Left ventricle myocardium inferior (tissue), 1 donor: ENCODE data around the gene NPAS2. TPM values are rescaled to one million over a fixed set of nuclear protein-coding genes. Genes with fewer than 3 reads are reported as not detected.

Source experiments
- DNase-seq: peaks from one replicate; pipeline ENCODE4 v3.0.0-alpha.2; 2020
- H3K27ac ChIP-seq: fragments of 200-600 bp; replicated peaks from 2 replicates; pipeline ENCODE4 v1.8.0; 2021
- H3K27me3 ChIP-seq: fragments of 200-600 bp; 2 replicates; pipeline ENCODE4 v1.8.0; 2021; ENCODE audit warnings: low read depth
- H3K36me3 ChIP-seq: fragments of 200-600 bp; 2 replicates; pipeline ENCODE4 v1.8.0; 2021
- H3K4me1 ChIP-seq: fragments of 200-600 bp; 2 replicates; pipeline ENCODE4 v1.8.0; 2021
- H3K4me3 ChIP-seq: fragments of 200-600 bp; 2 replicates; pipeline ENCODE4 v1.8.0; 2021; ENCODE audit warnings: mild to moderate bottlenecking, moderate library complexity
- H3K9me3 ChIP-seq: fragments of 200-600 bp; replicated peaks from 2 replicates; pipeline ENCODE4 v1.8.0; 2021
- intact Hi-C: fragments of 100-400 bp; cut with micrococcal nuclease; formaldehyde crosslinking; loops from one replicate; pipeline ENCODE4 v1.11.0; 2022
- total RNA-seq: library from RNA; stranded (reverse); fragmentation: NEBNext Ultra II Directional; extraction: Animal tissue kit (Norgen Biotek cat#: 25700); gene quantifications from one replicate; pipeline ENCODE4 v1.2.1, GENCODE V29; 2021
- TF ChIP-seq, protein P1 (sequence below): fragments of 200-600 bp; IDR thresholded peaks from 2 replicates; pipeline ENCODE4 v1.8.0; 2021; ENCODE audit warnings: antibody characterized with exemption, mild to moderate bottlenecking, borderline replicate concordance
- donor health status: DM: no; HTN: yes; CAD: no; lungs with severe emphysema.

NPAS2 gene
- total RNA-seq, 1 donor from 2014 or later: 51.0 TPM

DNA sequence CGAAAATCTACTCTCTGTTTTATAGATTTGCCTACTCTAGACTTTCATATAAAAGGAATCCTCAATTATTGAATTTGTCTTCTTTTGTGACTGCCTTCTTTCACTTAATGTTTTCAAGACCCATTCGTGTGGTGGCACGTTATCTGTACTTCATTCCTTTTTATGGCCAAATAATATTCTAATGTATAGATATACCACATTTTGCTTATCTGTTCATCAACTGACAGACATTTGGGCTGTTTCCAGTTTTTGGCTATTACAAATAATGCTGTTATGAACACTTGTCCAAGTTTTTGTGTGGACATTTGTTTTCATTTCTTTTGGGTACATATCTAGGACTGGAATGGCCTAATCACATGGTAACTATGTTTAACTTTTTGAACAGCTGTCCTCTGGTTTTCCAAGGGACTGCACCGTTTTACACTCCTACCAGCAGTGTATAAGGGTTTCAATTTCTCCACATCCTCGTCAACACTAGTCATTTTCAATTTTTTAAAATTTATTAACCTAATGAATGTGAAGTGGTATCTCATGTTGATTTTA lies 9.3 kb upstream of the NPAS2 start:
- TF ChIP-seq, protein P1, sequence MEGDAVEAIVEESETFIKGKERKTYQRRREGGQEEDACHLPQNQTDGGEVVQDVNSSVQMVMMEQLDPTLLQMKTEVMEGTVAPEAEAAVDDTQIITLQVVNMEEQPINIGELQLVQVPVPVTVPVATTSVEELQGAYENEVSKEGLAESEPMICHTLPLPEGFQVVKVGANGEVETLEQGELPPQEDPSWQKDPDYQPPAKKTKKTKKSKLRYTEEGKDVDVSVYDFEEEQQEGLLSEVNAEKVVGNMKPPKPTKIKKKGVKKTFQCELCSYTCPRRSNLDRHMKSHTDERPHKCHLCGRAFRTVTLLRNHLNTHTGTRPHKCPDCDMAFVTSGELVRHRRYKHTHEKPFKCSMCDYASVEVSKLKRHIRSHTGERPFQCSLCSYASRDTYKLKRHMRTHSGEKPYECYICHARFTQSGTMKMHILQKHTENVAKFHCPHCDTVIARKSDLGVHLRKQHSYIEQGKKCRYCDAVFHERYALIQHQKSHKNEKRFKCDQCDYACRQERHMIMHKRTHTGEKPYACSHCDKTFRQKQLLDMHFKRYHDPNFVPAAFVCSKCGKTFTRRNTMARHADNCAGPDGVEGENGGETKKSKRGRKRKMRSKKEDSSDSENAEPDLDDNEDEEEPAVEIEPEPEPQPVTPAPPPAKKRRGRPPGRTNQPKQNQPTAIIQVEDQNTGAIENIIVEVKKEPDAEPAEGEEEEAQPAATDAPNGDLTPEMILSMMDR: no peak
- H3K27ac ChIP-seq: no peak overlapping the region
- no peaks in the 10 kb centered on the region for H3K9me3 ChIP-seq
- no peak for DNase-seq
- no peaks in the 10 kb centered on the region for H3K36me3 ChIP-seq
- no peaks in the 10 kb centered on the region for H3K27me3 ChIP-seq
- intact Hi-C loops: no loop called here
- H3K4me1 ChIP-seq: peaks cover 48% of the 10 kb centered on the region
- no peak overlapping the region for H3K4me3 ChIP-seq

DNA sequence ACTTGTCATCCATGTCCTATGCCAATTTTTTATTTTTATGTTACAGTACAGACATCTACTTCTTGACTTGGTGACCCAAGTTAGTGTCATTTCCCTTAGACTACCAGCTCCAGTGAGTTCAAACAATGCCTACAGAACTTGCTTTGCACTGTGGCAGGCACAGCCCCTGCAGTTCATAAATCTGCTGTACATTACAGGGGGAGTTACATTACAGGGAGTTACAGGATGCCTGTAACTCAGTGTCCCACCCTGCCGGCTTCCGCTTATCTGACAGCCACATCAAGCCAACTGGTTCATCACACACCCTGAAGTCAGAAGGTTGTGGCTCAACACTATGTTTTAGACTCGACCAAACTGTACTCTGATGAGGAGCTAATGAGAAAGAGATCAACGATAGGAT lies 7.8 kb upstream of the NPAS2 start:
- Histone ChIP-seq H3K4me3 (no peak overlapping the region), H3K36me3 (no peaks in the 10 kb centered on the region), H3K4me1 (peaks cover 49% of the 10 kb centered on the region), H3K9me3 (no peaks in the 10 kb centered on the region), H3K27ac (no peak overlapping the region), H3K27me3 (no peaks in the 10 kb centered on the region)
- TF ChIP-seq, protein P1: no peak
- intact Hi-C loops: no loop called here
- no peak for DNase-seq

DNA sequence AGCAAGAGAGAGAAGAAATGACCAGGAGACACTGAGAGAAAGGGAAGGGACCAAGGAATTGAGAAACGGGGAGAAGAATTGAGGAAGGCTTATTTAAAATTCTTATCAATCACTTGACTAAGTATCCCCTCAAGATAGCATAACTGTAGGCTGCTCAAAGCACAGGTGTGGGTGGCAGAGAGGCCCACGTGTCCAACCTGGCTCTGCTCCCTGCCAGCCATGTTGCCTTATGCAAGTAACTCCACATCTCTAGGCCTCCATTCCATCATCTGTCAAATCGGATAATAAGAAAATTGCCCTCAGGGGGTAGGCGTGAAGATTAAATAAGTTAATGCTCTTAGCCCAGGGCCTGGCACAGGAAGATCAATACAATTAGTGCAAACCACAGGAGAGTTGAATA lies 7.4 kb upstream of the NPAS2 start:
- no peaks in the 10 kb centered on the region for H3K36me3 ChIP-seq
- intact Hi-C loops: no loop called here
- no peaks in the 10 kb centered on the region for H3K27me3 ChIP-seq
- TF ChIP-seq, protein P1: no peak
- H3K9me3 ChIP-seq: no peaks in the 10 kb centered on the region
- no peak overlapping the region for H3K4me3 ChIP-seq
- H3K27ac ChIP-seq: peak overlapping the region; percentile 85
- DNase-seq: no peak
- peaks cover 50% of the 10 kb centered on the region for H3K4me1 ChIP-seq

DNA sequence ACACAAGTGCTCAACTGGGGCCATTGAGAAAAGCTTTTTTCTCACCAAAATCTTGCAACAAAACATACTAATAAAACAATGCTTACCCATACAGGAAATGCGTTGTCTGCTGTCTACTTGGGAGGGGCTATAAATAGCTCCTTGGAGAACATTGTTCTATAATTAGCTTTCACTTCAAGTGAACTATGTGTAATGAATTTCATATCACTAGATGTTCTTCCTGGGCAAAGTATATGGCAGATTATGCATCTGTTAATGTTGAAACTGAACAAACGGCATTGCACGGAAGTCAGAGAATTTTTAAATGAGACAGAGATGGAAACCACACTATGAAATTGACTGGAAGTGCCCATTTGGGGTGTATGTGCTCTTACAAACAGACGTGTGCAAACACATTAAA lies 6.4 kb upstream of the NPAS2 start:
- Histone ChIP-seq H3K4me3 (peak overlapping the region; percentile 24), H3K36me3 (no peaks in the 10 kb centered on the region), H3K27me3 (no peaks in the 10 kb centered on the region), H3K9me3 (no peaks in the 10 kb centered on the region), H3K4me1 (peaks cover 54% of the 10 kb centered on the region), H3K27ac (peak overlapping the region; percentile 85)
- DNase-seq: no peak
- intact Hi-C loops: no loop called here
- TF ChIP-seq, protein P1: no peak

DNA sequence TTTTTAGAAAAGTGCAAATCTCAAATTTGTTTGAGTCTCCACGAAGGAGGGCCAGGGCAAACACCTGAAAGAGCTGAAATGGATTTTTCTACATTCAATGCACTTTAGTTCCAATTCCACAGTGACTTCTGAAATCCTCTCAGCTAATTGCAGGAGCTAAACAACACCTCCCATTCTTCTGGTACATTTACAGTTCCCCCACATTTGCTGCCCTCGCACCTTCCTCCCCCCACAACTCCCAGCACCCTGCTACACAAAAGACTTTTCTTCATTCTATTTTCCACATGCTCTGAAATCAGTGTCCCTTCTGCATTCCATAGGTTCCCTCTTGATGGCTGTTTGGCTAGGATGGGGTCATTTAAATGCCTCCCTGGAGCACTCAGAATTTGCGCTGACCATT lies 5.9 kb upstream of the NPAS2 start:
- no peaks in the 10 kb centered on the region for H3K36me3 ChIP-seq
- H3K4me3 ChIP-seq: peak overlapping the region; percentile 24
- TF ChIP-seq, protein P1: no peak
- H3K9me3 ChIP-seq: no peaks in the 10 kb centered on the region
- DNase-seq: no peak
- intact Hi-C loops: no loop called here
- H3K4me1 ChIP-seq: peaks cover 59% of the 10 kb centered on the region
- H3K27me3 ChIP-seq: no peaks in the 10 kb centered on the region
- peak overlapping the region; percentile 85 for H3K27ac ChIP-seq
